Measurements from ENCODE around the gene GPBAR1. TPM values are rescaled to one million over a fixed set of nuclear protein-coding genes. Genes with fewer than 3 reads are reported as not detected.

Gene GPBAR1
- total and polyA plus RNA-seq, 2 of the 8 experiments (the other 6 are each of a cell fraction or from before 2014, with no cell fraction given) = 0.32 to 0.59 TPM

GRCh38 chr2:218291318-218292047, 30.7 kb downstream of the GPBAR1 start:
- Histone ChIP-seq H2BK12ac (ENCODE audit: low read depth, low read length) (peak overlapping the region; percentile 77; the same call in 1 of the 2 replicates), H4K8ac (ENCODE audit: extremely low read depth, insufficient read depth, low read length) (peak overlapping the region; percentile 15; the same call in 1 of the 2 replicates), H3K27me3 (replicated peaks in 1 of 4; ENCODE audit: control insufficient read depth in 3 of 4, extremely low read depth in 1 of 4, insufficient read depth in 3 of 4, low read length in 3 of 4) (no peaks in the 10 kb centered on the region), H4K20me1 (replicated peaks in 1 of 2; ENCODE audit: control insufficient read depth in 1 of 2, insufficient read depth in 2 of 2, low read length in 2 of 2) (no peaks in the 10 kb centered on the region), H3K23me2 (ENCODE audit: low read depth, low read length) (peaks cover 5% of the 10 kb centered on the region; the same call in 1 of the 2 replicates), H3K14ac (ENCODE audit: insufficient read length) (no peak overlapping the region), H3K4me3 (ENCODE audit: extremely low read depth in 1 of 4, insufficient read depth in 2 of 4, low read depth in 3 of 4, low read length in 4 of 4) (peak overlapping the region; percentile 51 to 66 (median 64)), H3K36me3 (ENCODE audit: control insufficient read depth in 2 of 4, insufficient read depth in 4 of 4, low read length in 3 of 4) (no peaks in the 10 kb centered on the region), H3K18ac (ENCODE audit: extremely low read depth, low read length) (peak overlapping the region; percentile 36; the same call in 1 of the 2 replicates), H3K79me2 (ENCODE audit: control insufficient read depth in 1 of 2, insufficient read depth in 2 of 2, low read length in 2 of 2) (no peaks in the 10 kb centered on the region), H2BK5ac (ENCODE audit: low read depth, low read length) (no peak overlapping the region; the same call in 1 of the 2 replicates), H3K4ac (replicated peaks; ENCODE audit: insufficient read length, low read depth, low read length) (no peak overlapping the region), H3K27ac (ENCODE audit: low read depth, low read length) (no peak overlapping the region), H3K23ac (ENCODE audit: insufficient read length) (no peak overlapping the region), H3K4me2 (ENCODE audit: insufficient read depth in 1 of 2, low read depth in 2 of 2, low read length in 2 of 2) (peak overlapping the region; percentile 72 to 82), H2BK15ac (ENCODE audit: low read length) (no peak overlapping the region), H4K91ac (replicated peaks; ENCODE audit: insufficient read length, low read length) (peak overlapping the region; percentile 0), H3K79me1 (ENCODE audit: low read depth, low read length) (0 out of 2 replicates have a peak, but pooled peaks cover 4% of the 10 kb centered on the region), H3K9ac (replicated peaks in 1 of 4; ENCODE audit: extremely low read depth in 1 of 4, low read depth in 3 of 4, low read length in 3 of 4) (peak overlapping the region in 2 of 4 experiments; percentile 59 to 62; a peak in 3 of 7 replicates), H2AK5ac (ENCODE audit: low read depth, low read length) (no peak overlapping the region), H3K9me3 (ENCODE audit: insufficient read depth in 2 of 2, low read depth in 1 of 2, low read length in 1 of 2) (no peaks in the 10 kb centered on the region), H2AFZ (ENCODE audit: low read length) (no peak overlapping the region), H2BK20ac (ENCODE audit: low read length) (no peak overlapping the region), H3K4me1 (replicated peaks in 1 of 4; ENCODE audit: control insufficient read depth in 3 of 4, insufficient read depth in 4 of 4, low read length in 3 of 4) (peaks cover 5 to 14% (median 9%) of the 10 kb centered on the region in 4 experiments; a peak in 6 of 7 replicates), H4K5ac (ENCODE audit: insufficient read length, low read depth, low read length) (no peak overlapping the region), H3K56ac (replicated peaks; ENCODE audit: insufficient read length, low read depth, low read length) (no peak overlapping the region), H2BK120ac (replicated peaks; ENCODE audit: low read depth, low read length) (no peak overlapping the region)
- WGBS, 2 experiments (ENCODE audit: extremely low coverage in 1 of 2, insufficient coverage in 1 of 2, insufficient read length in 1 of 2, insufficient replicate concordance in 2 of 2, low coverage in 1 of 2, low lambda C conversion rate in 2 of 2, missing lambda C conversion rate in 1 of 2) = 82% methylated on average over 9 of the region's 12 CpGs; no CpG with 5 or more reads in 1 of the 2 experiments
- TF ChIP-seq CREB1 (IDR thresholded peaks at IDR 0.05) = no peak
- no peak for TF ChIP-seq CBX8 (IDR thresholded peaks at IDR 0.05; ENCODE audit: borderline replicate concordance, low read depth, low read length)
- TF ChIP-seq GABPA (IDR thresholded peaks at IDR 0.05; ENCODE audit: borderline replicate concordance, insufficient read depth, low read length) = no peak
- no peak for TF ChIP-seq EGR1 (IDR thresholded peaks at IDR 0.05; ENCODE audit: borderline replicate concordance, low read depth, low read length)
- DNase-seq (ENCODE audit: low read depth in 1 of 2, low spot score in 2 of 2) = no peak
- POLR2A ChIA-PET (ENCODE audit: partially characterized antibody) = interaction anchor here (1.1 to 1.7 kb wide), 6 partner anchors 9 to 42 kb away, joined by 3 to 4 read pairs (median 3); partner anchors contain the start of genes AAMP and PNKD
- FAIRE-seq = no peak
- CTCF ChIA-PET (ENCODE audit: partially characterized antibody) = interaction anchor here (0.7 to 12.1 kb wide), 14 partner anchors 8 to 103 kb away, joined by 3 to 94 read pairs (median 4); partner anchors contain the start of genes AAMP, CATIP and PNKD
